GM10847 (cell line): ENCODE measurements around the gene IL31RA.

Experiments
- POLR2A ChIP-seq: IDR thresholded peaks from 2 replicates; pipeline ENCODE4 v1.6.1; 2011; ENCODE audit not compliant: insufficient read length; ENCODE audit errors: extremely low read depth

IL31RA gene

DNA sequence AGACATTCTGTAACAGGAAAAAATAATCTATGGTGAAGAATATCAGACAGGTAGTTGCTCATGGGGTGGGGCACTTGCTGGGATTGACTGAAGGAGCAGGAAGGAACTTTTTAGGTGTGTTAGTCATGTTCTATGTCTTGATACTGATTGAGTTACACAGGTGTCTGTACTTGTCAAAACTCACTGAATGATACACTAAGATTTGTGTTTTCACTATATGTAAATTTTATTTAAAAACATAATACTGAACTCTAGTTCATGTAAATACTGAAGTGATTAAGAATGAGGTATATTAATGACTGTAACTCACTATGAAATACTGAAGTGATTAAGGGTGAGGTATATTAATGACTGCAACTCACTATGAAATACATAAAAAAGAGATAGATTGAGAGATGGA, 115.1 kb downstream of the IL31RA start:
- TF ChIP-seq POLR2A: no peak

DNA sequence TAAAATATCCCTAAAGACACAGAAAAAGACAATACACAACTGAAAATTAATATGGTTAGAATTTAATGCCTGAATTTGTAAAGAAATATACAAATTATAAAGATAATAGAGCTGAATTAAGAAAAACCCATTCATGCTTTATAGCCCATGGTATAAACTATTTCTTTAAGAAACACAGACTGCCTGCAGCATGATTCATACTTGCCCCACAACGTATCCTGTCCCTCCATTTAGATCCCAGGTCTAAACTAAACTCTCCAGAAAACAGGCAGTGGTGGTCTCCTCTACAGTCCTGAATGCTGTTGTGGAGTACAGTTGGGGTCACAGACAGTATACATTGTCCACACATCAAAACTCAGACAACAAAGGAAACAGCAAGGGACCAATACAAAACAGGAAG, 118.8 kb downstream of the IL31RA start:
- no peak for TF ChIP-seq POLR2A
